HepG2 (cell line): ENCODE data around the gene TNFAIP3. TPM values are rescaled to one million over a fixed set of nuclear protein-coding genes. Genes with fewer than 3 reads are reported as not detected.

Experiments
- ATAC-seq: fragments of 200-7000 bp; cut with Tn5 transposase; 3 replicates; pipeline ENCODE4 v1.9.1; 2020; ENCODE audit warnings: mild to moderate bottlenecking, moderate library complexity
- BruUV-seq: library from RNA; stranded (reverse); fragments of 400-500 nt; replicated peaks from 2 replicates; lab custom pipeline; 2021; lab: Mats Ljungman, UMichigan
- CTCF ChIA-PET: fragments of 300-600 bp; formaldehyde crosslinking; extraction: SDS; loops from one replicate; lab custom pipeline; 2021; ENCODE audit warnings: low total read pairs, inconsistent platforms, low intra/inter-chr PET ratio; lab: Yijun Ruan, JAX
- POLR2A ChIA-PET: fragments of 350-600 bp; sonication (Branson Sonifier 250); formaldehyde crosslinking; loops from one replicate; lab custom pipeline; 2020; ENCODE audit warnings: antibody characterized with exemption, inconsistent platforms; lab: Yijun Ruan, JAX
- DNase-seq: peaks from one replicate; pipeline ENCODE4 v3.0.0-alpha.2; 2015; ENCODE audit warnings: low spot score
- FAIRE-seq: peaks from 3 replicates; lab custom pipeline; 2011; peaks lifted over from hg19 to GRCh38; lab: Jason Lieb, UNC
- H2AFZ ChIP-seq: one replicate; pipeline ENCODE4 v1.6.1; 2011; ENCODE audit warnings: low read length, inconsistent platforms
- H3K27ac ChIP-seq: fragments of 300-600 bp; 3 replicates; pipeline ENCODE4 v1.8.0; 2011; ENCODE audit warnings: mixed run types, mild to moderate bottlenecking, mixed read lengths, low read length, inconsistent platforms; ENCODE audit not compliant: insufficient read depth; ENCODE audit errors: extremely low read length
- H3K27me3 ChIP-seq, 2 experiments: fragments of 200-600 bp in 1 of 2; 2 replicates in 1 of 2; 3 replicates in 1 of 2; pipeline versions ENCODE4 v1.6.0 to v1.8.0; 2011; ENCODE audit warnings: low read length in 2 of 2, mild to moderate bottlenecking in 2 of 2, moderate library complexity in 2 of 2, inconsistent platforms in 1 of 2; ENCODE audit not compliant: insufficient read depth in 2 of 2, control insufficient read depth in 1 of 2
- H3K36me3 ChIP-seq, 2 experiments: fragments of 200-600 bp in 1 of 2; replicated peaks in 1 of 2; 2 replicates in 1 of 2; 3 replicates in 1 of 2; pipeline versions ENCODE4 v1.5.1 to v1.8.0; 2011; ENCODE audit warnings: low read length in 2 of 2, inconsistent platforms in 1 of 2; ENCODE audit not compliant: insufficient read depth in 2 of 2, control insufficient read depth in 1 of 2
- H3K4me1 ChIP-seq: 2 replicates; pipeline ENCODE4 v1.5.1; 2012; ENCODE audit warnings: low read length, inconsistent platforms; ENCODE audit not compliant: insufficient read depth
- H3K4me2 ChIP-seq: 2 replicates; pipeline ENCODE4 v1.6.0; 2011; ENCODE audit warnings: low read depth, low read length, inconsistent platforms
- H3K4me3 ChIP-seq, 3 experiments: fragments of 200-600 bp in 1 of 3; sonication (generic), shearing (Covaris generic) in 1 of 3; replicated peaks in 1 of 3; 2 replicates each; pipeline ENCODE4 v1.5.1; 2011 to 2016; ENCODE audit warnings: low read length in 3 of 3, inconsistent platforms in 2 of 3, low read depth in 2 of 3, mild to moderate bottlenecking in 2 of 3, control low read depth in 1 of 3, mixed read lengths in 1 of 3; ENCODE audit not compliant: insufficient read depth in 1 of 3
- H3K79me2 ChIP-seq: one replicate; pipeline ENCODE4 v1.6.1; 2011; ENCODE audit warnings: low read length, inconsistent platforms; ENCODE audit not compliant: insufficient read depth
- H3K9ac ChIP-seq: 2 replicates; pipeline ENCODE4 v1.6.0; 2011; ENCODE audit warnings: mild to moderate bottlenecking, low read depth, low read length, inconsistent platforms; ENCODE audit not compliant: insufficient read depth
- H3K9me3 ChIP-seq: 2 replicates; pipeline ENCODE4 v1.5.1; 2012; ENCODE audit warnings: mild to moderate bottlenecking, low read length
- H4K20me1 ChIP-seq: 2 replicates; pipeline ENCODE4 v1.6.0; 2011; ENCODE audit warnings: inconsistent platforms, mild to moderate bottlenecking, low read length, moderate library complexity; ENCODE audit not compliant: insufficient read depth
- GABPB1 ChIP-seq: IDR thresholded peaks from 2 replicates; pipeline ENCODE4 v1.6.1; 2016; ENCODE audit warnings: mild to moderate bottlenecking, missing genetic modification reagents, moderate library complexity, missing compliant biosample characterization
- ZNF124 ChIP-seq: sonication (generic); formaldehyde crosslinking; IDR thresholded peaks from 2 replicates; pipeline ENCODE4 v1.4.0; 2020; ENCODE audit warnings: missing genetic modification reagents
- ZNF329 ChIP-seq: sonication (generic); formaldehyde crosslinking; IDR thresholded peaks from 2 replicates; pipeline ENCODE4 v1.9.0; 2021; ENCODE audit warnings: low read depth, mild to moderate bottlenecking, missing genetic modification reagents
- ZSCAN21 ChIP-seq: sonication (generic); formaldehyde crosslinking; IDR thresholded peaks from 2 replicates; pipeline ENCODE4 v1.8.0; 2022; ENCODE audit warnings: mild to moderate bottlenecking, missing genetic modification reagents, moderate library complexity, borderline replicate concordance
- WGBS: methylation state at CpG from one replicate; pipeline ENCODE4 v1.1.6; 2017; ENCODE audit warnings: low lambda C conversion rate; 5-methylcytosine and 5-hydroxymethylcytosine counted together
- in situ Hi-C: cut with HindIII; loops from 2 replicates; pipeline ENCODE4 v1.10.0; 2017; ENCODE audit warnings: low pct_unique_long_range_greater_than_20kb; ENCODE audit not compliant: extremely low pct_ligation_motif_present
- intact Hi-C: fragments of 100-400 bp; cut with micrococcal nuclease; formaldehyde crosslinking; loops from one replicate; pipeline ENCODE4 v1.10.0; 2022; ENCODE audit not compliant: unreplicated experiment
- polyA plus RNA-seq, 8 experiments: library from polyadenylated mRNA; depleted of rRNA in 3 of 8; stranded (reverse) in 7 of 8; unstranded in 1 of 8; fragments of >200 nt; fragmentation: Illumina TruSeq in 4 of 8; extraction: Trizol in 4 of 8; gene quantifications; 2 replicates each; pipeline versions ENCODE4 v1.2.1 to v1.2.3, GENCODE V29; 2011 to 2016; ENCODE audit warnings: low read depth in 4 of 8, missing spikeins in 1 of 8, mixed read lengths in 1 of 8; ENCODE audit not compliant: insufficient read depth in 1 of 8
- total RNA-seq, 5 experiments: library from RNA; depleted of rRNA; stranded (reverse); fragments of >200 nt; fragmentation: Illumina TruSeq; extraction: Trizol; gene quantifications; 2 replicates each; pipeline ENCODE4 v1.2.3, GENCODE V29; 2016; ENCODE audit warnings: low read depth in 1 of 5
- TF ChIP-seq, protein P1 (sequence below): sonication (generic); formaldehyde crosslinking; IDR thresholded peaks from 2 replicates; pipeline ENCODE4 v1.5.0; 2020; ENCODE audit warnings: mild to moderate bottlenecking, missing genetic modification reagents, borderline replicate concordance
- TF ChIP-seq, protein P2 (sequence below): sonication (generic); formaldehyde crosslinking; IDR thresholded peaks from 2 replicates; pipeline ENCODE4 v1.8.1; 2023; ENCODE audit warnings: mild to moderate bottlenecking, missing genetic modification reagents, borderline replicate concordance
- TF ChIP-seq, protein P3 (sequence below): sonication (generic); formaldehyde crosslinking; IDR thresholded peaks from 2 replicates; pipeline ENCODE4 v1.9.0; 2022; ENCODE audit warnings: missing genetic modification reagents, mild to moderate bottlenecking, borderline replicate concordance
- TF ChIP-seq, protein P4 (sequence below): sonication (generic); formaldehyde crosslinking; IDR thresholded peaks from 2 replicates; pipeline ENCODE4 v1.9.0; 2021; ENCODE audit warnings: missing genetic modification reagents, borderline replicate concordance
- TF ChIP-seq, protein P5 (sequence below): sonication (generic); formaldehyde crosslinking; IDR thresholded peaks from 2 replicates; pipeline ENCODE4 v1.5.1; 2020; ENCODE audit warnings: mild to moderate bottlenecking, missing genetic modification reagents, borderline replicate concordance

Gene TNFAIP3
- total and polyA plus RNA-seq, 2 of the 13 experiments (the other 11 are each of a cell fraction or from before 2014, with no cell fraction given) = 28.2 to 47.1 TPM

DNA sequence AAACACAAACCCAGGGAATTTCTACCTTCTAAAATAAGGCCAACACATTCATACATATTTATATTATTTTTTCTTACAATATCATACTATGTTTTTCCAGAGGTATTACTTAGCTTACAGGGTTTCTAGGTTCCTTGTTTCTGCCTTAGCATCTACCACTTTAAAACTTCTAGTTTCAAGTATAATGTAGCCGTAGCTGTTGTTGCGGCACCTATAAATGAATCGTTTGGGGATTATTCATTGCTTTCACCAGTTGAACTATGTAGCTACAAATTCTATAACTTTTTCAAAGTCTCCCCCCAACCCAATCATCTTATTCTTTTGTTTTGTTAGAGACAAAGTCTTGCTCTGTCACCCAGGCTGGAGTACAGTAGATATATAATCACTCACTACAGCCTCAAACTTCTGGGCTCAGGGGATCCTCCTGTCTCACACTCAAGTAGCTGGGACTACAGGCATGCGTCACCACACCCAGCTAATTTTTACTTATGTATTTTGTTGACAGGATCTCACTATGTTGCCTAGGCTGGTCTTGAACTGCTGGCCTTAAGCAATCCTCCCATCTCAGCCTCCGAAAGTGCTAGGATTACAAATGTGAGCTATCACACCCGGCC is 43.9 kb downstream of the TNFAIP3 start:
- 46% methylated on average over 6 of the region's 6 CpGs for WGBS
- peaks cover 6% of the 10 kb centered on the region; the same call in 1 of the 2 replicates for H3K9me3 ChIP-seq
- H3K27me3 ChIP-seq = peaks cover 3 to 18% of the 10 kb centered on the region in 2 experiments; a peak in 3 of 5 replicates
- DNase-seq = no peak
- no peak for FAIRE-seq
- H3K4me1 ChIP-seq = no peaks in the 10 kb centered on the region
- ChIA-PET POLR2A (no interaction called here), CTCF (no interaction called here)
- no peak overlapping the region for H2AFZ ChIP-seq
- no peak overlapping the region for H3K27ac ChIP-seq
- in situ Hi-C loops (no loop called here), intact Hi-C loops (no loop called here)
- H3K4me2 ChIP-seq = no peak overlapping the region
- BruUV-seq = no TSS peak
- no peak overlapping the region for H3K9ac ChIP-seq
- TF ChIP-seq, protein P1, sequence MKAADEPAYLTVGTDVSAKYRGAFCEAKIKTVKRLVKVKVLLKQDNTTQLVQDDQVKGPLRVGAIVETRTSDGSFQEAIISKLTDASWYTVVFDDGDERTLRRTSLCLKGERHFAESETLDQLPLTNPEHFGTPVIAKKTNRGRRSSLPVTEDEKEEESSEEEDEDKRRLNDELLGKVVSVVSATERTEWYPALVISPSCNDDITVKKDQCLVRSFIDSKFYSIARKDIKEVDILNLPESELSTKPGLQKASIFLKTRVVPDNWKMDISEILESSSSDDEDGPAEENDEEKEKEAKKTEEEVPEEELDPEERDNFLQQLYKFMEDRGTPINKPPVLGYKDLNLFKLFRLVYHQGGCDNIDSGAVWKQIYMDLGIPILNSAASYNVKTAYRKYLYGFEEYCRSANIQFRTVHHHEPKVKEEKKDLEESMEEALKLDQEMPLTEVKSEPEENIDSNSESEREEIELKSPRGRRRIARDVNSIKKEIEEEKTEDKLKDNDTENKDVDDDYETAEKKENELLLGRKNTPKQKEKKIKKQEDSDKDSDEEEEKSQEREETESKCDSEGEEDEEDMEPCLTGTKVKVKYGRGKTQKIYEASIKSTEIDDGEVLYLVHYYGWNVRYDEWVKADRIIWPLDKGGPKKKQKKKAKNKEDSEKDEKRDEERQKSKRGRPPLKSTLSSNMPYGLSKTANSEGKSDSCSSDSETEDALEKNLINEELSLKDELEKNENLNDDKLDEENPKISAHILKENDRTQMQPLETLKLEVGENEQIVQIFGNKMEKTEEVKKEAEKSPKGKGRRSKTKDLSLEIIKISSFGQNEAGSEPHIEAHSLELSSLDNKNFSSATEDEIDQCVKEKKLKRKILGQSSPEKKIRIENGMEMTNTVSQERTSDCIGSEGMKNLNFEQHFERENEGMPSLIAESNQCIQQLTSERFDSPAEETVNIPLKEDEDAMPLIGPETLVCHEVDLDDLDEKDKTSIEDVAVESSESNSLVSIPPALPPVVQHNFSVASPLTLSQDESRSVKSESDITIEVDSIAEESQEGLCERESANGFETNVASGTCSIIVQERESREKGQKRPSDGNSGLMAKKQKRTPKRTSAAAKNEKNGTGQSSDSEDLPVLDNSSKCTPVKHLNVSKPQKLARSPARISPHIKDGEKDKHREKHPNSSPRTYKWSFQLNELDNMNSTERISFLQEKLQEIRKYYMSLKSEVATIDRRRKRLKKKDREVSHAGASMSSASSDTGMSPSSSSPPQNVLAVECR (CRISPR knock-in tag) = no peak
- TF ChIP-seq, protein P2, sequence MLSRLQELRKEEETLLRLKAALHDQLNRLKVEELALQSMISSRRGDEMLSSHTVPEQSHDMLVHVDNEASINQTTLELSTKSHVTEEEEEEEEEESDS = no peak
- TF ChIP-seq, protein P3, sequence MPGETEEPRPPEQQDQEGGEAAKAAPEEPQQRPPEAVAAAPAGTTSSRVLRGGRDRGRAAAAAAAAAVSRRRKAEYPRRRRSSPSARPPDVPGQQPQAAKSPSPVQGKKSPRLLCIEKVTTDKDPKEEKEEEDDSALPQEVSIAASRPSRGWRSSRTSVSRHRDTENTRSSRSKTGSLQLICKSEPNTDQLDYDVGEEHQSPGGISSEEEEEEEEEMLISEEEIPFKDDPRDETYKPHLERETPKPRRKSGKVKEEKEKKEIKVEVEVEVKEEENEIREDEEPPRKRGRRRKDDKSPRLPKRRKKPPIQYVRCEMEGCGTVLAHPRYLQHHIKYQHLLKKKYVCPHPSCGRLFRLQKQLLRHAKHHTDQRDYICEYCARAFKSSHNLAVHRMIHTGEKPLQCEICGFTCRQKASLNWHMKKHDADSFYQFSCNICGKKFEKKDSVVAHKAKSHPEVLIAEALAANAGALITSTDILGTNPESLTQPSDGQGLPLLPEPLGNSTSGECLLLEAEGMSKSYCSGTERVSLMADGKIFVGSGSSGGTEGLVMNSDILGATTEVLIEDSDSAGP (CRISPR knock-in tag) = no peak
- TF ChIP-seq, protein P4, sequence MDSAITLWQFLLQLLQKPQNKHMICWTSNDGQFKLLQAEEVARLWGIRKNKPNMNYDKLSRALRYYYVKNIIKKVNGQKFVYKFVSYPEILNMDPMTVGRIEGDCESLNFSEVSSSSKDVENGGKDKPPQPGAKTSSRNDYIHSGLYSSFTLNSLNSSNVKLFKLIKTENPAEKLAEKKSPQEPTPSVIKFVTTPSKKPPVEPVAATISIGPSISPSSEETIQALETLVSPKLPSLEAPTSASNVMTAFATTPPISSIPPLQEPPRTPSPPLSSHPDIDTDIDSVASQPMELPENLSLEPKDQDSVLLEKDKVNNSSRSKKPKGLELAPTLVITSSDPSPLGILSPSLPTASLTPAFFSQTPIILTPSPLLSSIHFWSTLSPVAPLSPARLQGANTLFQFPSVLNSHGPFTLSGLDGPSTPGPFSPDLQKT (CRISPR knock-in tag) = no peak
- TF ChIP-seq ZSCAN21 (CRISPR knock-in tag) = no peak
- no peak for TF ChIP-seq ZNF124 (CRISPR knock-in tag)
- no peak for TF ChIP-seq GABPB1 (CRISPR knock-in tag)
- no peak for TF ChIP-seq ZNF329
- TF ChIP-seq, protein P5, sequence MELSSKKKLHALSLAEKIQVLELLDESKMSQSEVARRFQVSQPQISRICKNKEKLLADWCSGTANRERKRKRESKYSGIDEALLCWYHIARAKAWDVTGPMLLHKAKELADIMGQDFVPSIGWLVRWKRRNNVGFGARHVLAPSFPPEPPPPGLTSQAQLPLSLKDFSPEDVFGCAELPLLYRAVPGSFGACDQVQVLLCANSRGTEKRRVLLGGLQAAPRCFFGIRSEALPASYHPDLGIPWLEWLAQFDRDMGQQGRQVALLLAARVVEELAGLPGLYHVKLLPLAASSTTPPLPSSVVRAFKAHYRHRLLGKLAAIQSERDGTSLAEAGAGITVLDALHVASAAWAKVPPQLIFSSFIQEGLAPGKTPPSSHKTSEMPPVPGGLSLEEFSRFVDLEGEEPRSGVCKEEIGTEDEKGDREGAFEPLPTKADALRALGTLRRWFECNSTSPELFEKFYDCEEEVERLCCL (CRISPR knock-in tag) = no peak
- H4K20me1 ChIP-seq = no peaks in the 10 kb centered on the region
- no peak overlapping the region for H3K4me3 ChIP-seq
- no peaks in the 10 kb centered on the region for H3K36me3 ChIP-seq
- ATAC-seq = no peak
- no peaks in the 10 kb centered on the region for H3K79me2 ChIP-seq
